T-helper 2 cell treated with Interferon-gamma antibody and Interleukin-4, amounts not matched to agents 5 μg/mL and 100 μg/mL, for 36 hours (primary cell): ENCODE data around the gene PLN.

Source experiments
- DNase-seq: peaks from one replicate; pipeline ENCODE4 v3.0.0; 2021; ENCODE audit warnings: low spot score
- H3K27ac Mint-ChIP-seq: one replicate; pipeline ENCODE4 v1.8.0; 2021; ENCODE audit warnings: mild to moderate bottlenecking, mixed read lengths
- H3K27me3 Mint-ChIP-seq: one replicate; pipeline ENCODE4 v1.8.0; 2021; ENCODE audit warnings: low read depth, mixed read lengths
- H3K36me3 Mint-ChIP-seq: one replicate; pipeline ENCODE4 v1.8.0; 2021; ENCODE audit warnings: low read depth, mixed read lengths
- H3K4me1 Mint-ChIP-seq: one replicate; pipeline ENCODE4 v1.8.0; 2021; ENCODE audit warnings: low read depth, mixed read lengths
- H3K4me3 Mint-ChIP-seq: one replicate; pipeline ENCODE4 v1.8.0; 2022; ENCODE audit warnings: mild to moderate bottlenecking, moderate library complexity, mixed read lengths
- H3K9me3 Mint-ChIP-seq: one replicate; pipeline ENCODE4 v1.8.0; 2021; ENCODE audit warnings: mixed read lengths

The PLN gene

DNA sequence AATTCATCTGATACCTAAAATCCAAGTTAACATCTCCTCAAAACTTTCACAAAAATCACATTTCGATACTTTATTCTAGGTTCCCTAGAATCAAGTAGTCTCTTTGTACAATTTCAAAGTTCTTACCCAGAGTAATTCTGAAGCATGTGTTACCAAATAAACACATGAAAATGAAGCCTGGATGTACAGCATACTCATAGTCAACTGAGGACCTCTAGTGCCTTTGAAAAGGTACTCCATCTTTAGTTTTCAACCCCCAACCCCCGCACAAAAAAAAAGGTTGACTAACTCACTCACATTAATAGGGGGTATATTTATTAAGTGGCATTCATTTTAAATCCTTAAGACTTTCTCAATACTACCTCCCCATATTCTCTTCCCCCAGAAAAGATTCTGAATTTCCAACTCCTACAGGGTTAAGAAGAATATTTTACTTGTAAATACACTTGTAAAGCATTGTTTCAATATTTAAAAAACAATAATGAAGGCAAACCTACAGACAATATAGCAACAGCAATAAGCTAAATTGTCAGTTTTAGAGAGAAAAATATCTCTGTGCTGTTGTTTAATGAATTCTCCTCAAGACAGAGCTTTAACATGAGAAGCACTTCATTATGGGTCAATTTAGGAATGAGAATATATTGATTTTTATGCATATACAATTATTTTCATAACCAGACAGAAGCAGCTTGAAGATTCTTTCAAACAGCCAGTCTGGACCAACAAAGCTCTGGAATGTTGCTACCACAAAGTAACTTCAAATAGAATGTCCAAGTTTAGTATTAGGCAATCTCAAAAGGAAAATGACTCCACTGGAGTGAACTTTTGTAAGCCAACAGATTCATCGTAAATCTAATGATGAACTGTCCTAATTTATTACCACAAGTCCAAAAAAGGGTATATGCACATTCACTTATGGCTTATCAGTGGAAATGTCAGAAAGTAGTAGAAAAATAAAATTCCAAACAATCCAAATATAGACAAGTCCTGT is 3.3 kb downstream of the PLN start:
- no peak overlapping the region for H3K4me3 Mint-ChIP-seq
- H3K27me3 Mint-ChIP-seq = no peaks in the 10 kb centered on the region
- no peaks in the 10 kb centered on the region for H3K9me3 Mint-ChIP-seq
- H3K36me3 Mint-ChIP-seq = peaks cover 13% of the 10 kb centered on the region
- peak; percentile 10 for DNase-seq
- no peak overlapping the region for H3K27ac Mint-ChIP-seq
- H3K4me1 Mint-ChIP-seq = peaks cover 25% of the 10 kb centered on the region

DNA sequence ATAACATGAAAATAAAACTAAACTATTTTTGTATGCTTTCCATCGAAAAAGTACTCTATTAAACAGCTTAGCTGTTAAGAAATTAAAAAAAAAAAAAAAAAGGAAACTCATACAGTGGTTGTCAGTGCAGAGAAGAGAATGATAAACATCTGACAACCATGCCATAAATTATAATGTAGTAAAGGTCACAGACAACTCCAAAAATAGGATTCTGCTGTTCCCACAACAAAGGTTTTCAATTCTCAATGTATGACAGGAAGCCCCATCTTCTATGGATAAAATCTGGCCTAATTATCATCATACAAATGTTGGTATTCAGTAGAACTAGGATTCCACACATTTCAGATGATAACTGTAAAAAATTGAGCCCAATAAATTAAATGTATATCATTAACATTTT is 5.0 kb downstream of the PLN start:
- Mint-ChIP-seq H3K4me3 (no peak overlapping the region), H3K27ac (no peak overlapping the region), H3K36me3 (peaks cover 12% of the 10 kb centered on the region), H3K4me1 (peaks cover 26% of the 10 kb centered on the region), H3K9me3 (no peaks in the 10 kb centered on the region), H3K27me3 (no peaks in the 10 kb centered on the region)
- DNase-seq = no peak

GRCh38 chr6:118554698-118555097 is 6.6 kb downstream of the PLN start:
- Mint-ChIP-seq H3K4me3 (no peak overlapping the region), H3K9me3 (no peaks in the 10 kb centered on the region), H3K4me1 (peaks cover 35% of the 10 kb centered on the region), H3K27me3 (no peaks in the 10 kb centered on the region), H3K36me3 (peaks cover 13% of the 10 kb centered on the region), H3K27ac (no peak overlapping the region)
- no peak for DNase-seq

DNA sequence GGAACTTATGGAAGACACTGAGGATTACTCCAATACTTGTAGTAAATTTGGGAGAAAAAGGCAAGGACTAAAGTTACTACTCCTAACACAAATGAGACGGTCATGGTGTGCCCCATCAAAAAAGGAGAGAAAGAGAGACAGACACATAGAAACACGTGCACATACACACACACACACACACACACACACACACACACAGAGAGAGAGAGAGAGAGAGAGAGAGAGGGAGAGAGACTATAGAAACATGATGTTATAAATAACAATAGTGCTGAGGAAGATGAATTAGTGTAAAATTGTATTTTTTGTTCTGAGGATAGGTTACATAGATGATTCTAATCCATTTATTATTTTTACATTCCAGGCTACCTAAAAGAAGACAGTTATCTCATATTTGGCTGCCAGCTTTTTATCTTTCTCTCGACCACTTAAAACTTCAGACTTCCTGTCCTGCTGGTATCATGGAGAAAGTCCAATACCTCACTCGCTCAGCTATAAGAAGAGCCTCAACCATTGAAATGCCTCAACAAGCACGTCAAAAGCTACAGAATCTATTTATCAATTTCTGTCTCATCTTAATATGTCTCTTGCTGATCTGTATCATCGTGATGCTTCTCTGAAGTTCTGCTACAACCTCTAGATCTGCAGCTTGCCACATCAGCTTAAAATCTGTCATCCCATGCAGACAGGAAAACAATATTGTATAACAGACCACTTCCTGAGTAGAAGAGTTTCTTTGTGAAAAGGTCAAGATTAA is 10.5 kb downstream of the PLN start:
- Mint-ChIP-seq H3K4me1 (peaks cover 25% of the 10 kb centered on the region), H3K4me3 (peak overlapping the region; percentile 82), H3K36me3 (peaks cover 19% of the 10 kb centered on the region), H3K27me3 (no peaks in the 10 kb centered on the region), H3K9me3 (no peaks in the 10 kb centered on the region), H3K27ac (peak overlapping the region; percentile 93)
- peak; percentile 17 for DNase-seq

DNA sequence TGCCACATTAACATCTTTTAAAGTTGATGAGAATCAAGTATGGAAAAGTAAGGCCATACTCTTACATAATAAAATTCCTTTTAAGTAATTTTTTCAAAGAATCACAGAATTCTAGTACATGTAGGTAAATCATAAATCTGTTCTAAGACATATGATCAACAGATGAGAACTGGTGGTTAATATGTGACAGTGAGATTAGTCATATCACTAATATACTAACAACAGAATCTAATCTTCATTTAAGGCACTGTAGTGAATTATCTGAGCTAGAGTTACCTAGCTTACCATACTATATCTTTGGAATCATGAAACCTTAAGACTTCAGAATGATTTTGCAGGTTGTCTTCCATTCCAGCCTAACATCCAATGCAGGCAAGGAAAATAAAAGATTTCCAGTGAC is 11.6 kb downstream of the PLN start:
- peaks cover 22% of the 10 kb centered on the region for H3K4me1 Mint-ChIP-seq
- no peaks in the 10 kb centered on the region for H3K9me3 Mint-ChIP-seq
- DNase-seq = no peak
- peaks cover 16% of the 10 kb centered on the region for H3K36me3 Mint-ChIP-seq
- no peak overlapping the region for H3K4me3 Mint-ChIP-seq
- no peak overlapping the region for H3K27ac Mint-ChIP-seq
- no peaks in the 10 kb centered on the region for H3K27me3 Mint-ChIP-seq

- Mint-ChIP-seq H3K9me3 (no peaks in the 10 kb centered on the region), H3K4me1 (peaks cover 32% of the 10 kb centered on the region), H3K27me3 (no peaks in the 10 kb centered on the region), H3K36me3 (peaks cover 13% of the 10 kb centered on the region), H3K27ac (no peak overlapping the region), H3K4me3 (no peak overlapping the region)
- DNase-seq = no peak
Measured at GRCh38 chr6:118562248-118562647, 14.2 kb downstream of the PLN start.

GRCh38 chr6:118562959-118563358 is 14.9 kb downstream of the PLN start:
- no peak for DNase-seq
- no peak overlapping the region for H3K27ac Mint-ChIP-seq
- peaks cover 28% of the 10 kb centered on the region for H3K4me1 Mint-ChIP-seq
- no peaks in the 10 kb centered on the region for H3K27me3 Mint-ChIP-seq
- H3K9me3 Mint-ChIP-seq = no peaks in the 10 kb centered on the region
- H3K4me3 Mint-ChIP-seq = no peak overlapping the region
- H3K36me3 Mint-ChIP-seq = peaks cover 13% of the 10 kb centered on the region

DNA sequence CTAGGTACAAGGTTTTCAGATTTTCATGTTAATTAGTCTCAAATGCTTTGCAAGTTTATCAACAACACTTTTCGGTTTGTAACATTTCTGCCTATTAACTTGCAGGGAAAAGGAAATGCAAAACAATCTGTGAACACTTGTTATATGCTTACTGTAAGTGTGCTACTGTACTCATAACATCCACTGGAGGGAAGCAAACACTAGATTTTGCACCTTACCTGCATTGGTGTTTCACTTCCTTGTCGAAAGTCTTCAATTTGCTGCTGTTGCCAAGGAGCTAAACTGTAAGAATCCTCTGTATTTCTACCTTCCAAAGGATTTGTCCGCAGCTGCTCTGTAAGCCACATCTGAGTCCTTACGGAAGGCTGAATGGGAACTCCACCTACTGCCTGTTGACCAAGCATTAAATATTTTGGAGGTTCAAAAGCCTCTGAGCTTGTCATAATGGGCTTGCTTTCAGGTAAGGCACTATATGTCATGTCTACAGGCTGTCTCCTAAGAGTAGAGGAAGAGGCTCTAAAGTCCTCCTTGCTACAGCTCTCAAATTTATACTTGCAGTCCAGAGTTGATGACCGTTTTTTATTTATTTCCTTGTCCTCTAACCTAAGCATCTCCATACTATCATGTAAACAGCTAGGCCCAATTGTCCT is 17.3 kb downstream of the PLN start:
- Mint-ChIP-seq H3K36me3 (peaks cover 12% of the 10 kb centered on the region), H3K9me3 (no peaks in the 10 kb centered on the region), H3K27ac (peak overlapping the region; percentile 2), H3K4me1 (peaks cover 17% of the 10 kb centered on the region), H3K4me3 (no peak overlapping the region), H3K27me3 (no peaks in the 10 kb centered on the region)
- DNase-seq = no peak

DNA sequence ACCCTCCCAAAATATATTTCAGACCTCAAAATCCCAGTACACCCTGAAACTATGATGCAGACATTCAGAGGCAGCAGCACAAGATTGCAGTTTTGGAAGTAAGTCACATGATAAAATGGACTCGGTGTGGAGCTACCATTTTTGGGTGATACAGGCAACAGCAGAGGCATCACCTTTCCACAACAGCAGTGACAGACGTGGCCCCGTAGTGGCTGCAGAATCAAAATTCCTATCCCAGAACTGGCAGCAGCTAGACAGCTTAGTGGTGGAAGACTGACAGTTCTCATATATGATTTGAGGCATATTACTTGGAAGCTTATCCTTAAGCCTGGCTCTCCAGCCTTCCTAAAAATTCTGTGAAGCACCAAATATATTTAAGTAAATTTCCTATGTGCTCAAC is 19.9 kb downstream of the PLN start:
- Mint-ChIP-seq H3K36me3 (peaks cover 11% of the 10 kb centered on the region), H3K4me3 (no peak overlapping the region), H3K9me3 (no peaks in the 10 kb centered on the region), H3K4me1 (peaks cover 17% of the 10 kb centered on the region), H3K27ac (no peak overlapping the region), H3K27me3 (no peaks in the 10 kb centered on the region)
- no peak for DNase-seq

GRCh38 chr6:118569498-118569897 is 21.4 kb downstream of the PLN start:
- Mint-ChIP-seq H3K9me3 (peaks cover 8% of the 10 kb centered on the region), H3K4me1 (peaks cover 15% of the 10 kb centered on the region), H3K36me3 (peaks cover 21% of the 10 kb centered on the region), H3K27me3 (no peaks in the 10 kb centered on the region), H3K4me3 (no peak overlapping the region), H3K27ac (no peak overlapping the region)
- no peak for DNase-seq

DNA sequence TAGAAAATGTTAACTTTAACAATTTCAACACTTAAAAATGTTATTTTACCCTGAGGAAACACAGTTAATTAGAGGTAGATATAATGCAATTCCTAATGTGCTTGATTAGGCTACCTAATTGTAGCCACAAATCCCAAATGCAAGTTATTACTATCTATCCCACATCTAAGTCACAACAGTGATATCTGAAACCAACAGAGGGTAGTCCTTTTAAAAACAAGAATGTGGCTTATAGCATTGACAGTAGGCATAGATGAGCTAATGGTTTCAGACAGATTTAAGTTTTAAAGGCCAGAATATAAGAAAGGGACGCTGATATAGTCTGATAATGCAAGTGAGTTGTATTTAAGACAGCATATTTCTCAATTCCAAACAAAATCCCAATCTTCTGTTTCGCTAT is 23.0 kb downstream of the PLN start:
- peaks cover 31% of the 10 kb centered on the region for H3K36me3 Mint-ChIP-seq

DNA sequence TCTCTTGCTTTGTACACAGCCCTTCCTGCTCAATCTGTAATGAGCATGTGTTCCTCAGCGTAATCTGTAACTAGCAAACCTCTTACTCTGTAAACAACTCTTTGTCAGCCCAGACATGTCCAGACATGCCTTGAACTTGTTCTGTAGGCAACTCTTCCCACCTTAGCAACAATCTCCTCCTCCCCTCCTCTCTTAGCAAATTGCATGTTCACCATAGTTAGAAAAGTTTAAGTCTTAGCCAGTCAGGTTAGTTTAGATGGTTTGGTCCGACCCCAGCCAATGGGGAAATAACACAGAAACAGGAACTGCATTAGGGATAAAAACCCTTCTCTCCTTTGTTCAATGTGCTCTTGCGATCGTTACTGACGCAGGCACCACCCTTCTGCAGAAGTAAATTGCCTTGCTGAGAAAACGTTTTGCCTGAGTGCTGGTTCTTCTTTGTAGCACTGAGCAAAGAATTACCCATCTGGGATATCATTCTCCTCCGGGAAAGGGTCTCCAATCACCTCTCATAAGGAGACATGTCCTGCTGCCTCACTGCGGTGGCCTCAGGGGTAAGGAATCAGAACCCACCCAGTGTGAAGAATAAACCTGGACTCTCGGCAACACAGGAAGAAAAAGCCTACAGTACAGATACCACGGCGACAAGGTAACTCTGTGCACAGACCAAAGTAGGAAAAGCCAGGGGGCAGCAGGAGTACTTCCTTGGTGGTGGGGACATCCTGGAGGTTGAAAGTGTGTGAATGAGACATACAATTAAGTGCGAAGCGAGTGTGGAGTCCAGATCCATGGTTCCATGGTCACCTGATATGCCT is 26.2 kb downstream of the PLN start:
- DNase-seq = no peak
- H3K27me3 Mint-ChIP-seq = no peaks in the 10 kb centered on the region
- peaks cover 59% of the 10 kb centered on the region for H3K36me3 Mint-ChIP-seq
- peaks cover 44% of the 10 kb centered on the region for H3K9me3 Mint-ChIP-seq
- H3K4me1 Mint-ChIP-seq = peaks cover 4% of the 10 kb centered on the region
- H3K4me3 Mint-ChIP-seq = no peak overlapping the region
- H3K27ac Mint-ChIP-seq = peak overlapping the region; percentile 59

More for the DNA sequence above, 23.0 kb downstream of the PLN start:
- Mint-ChIP-seq H3K27me3 (no peaks in the 10 kb centered on the region), H3K4me3 (no peak overlapping the region), H3K27ac (no peak overlapping the region), H3K4me1 (peaks cover 4% of the 10 kb centered on the region), H3K9me3 (peaks cover 24% of the 10 kb centered on the region)
- no peak for DNase-seq

- H3K27me3 Mint-ChIP-seq = no peaks in the 10 kb centered on the region
- H3K27ac Mint-ChIP-seq = no peak overlapping the region
- no peak overlapping the region for H3K4me3 Mint-ChIP-seq
- peaks cover 77% of the 10 kb centered on the region for H3K36me3 Mint-ChIP-seq
- peaks cover 2% of the 10 kb centered on the region for H3K4me1 Mint-ChIP-seq
- peaks cover 56% of the 10 kb centered on the region for H3K9me3 Mint-ChIP-seq
- DNase-seq = no peak
Measured at GRCh38 chr6:118577972-118578371, 29.9 kb downstream of the PLN start.
